WERI-Rb-1 (cell line): ENCODE measurements around the gene FRAS1.

Experiments used
- DNase-seq: peaks from one replicate; pipeline ENCODE4 v3.0.0-alpha.2; 2020
- H3K27ac ChIP-seq: fragments of 250-450 bp; sonication (Bioruptor Pico); 2 replicates; pipeline ENCODE4 v1.5.1; 2020; ENCODE audit warnings: mild to moderate bottlenecking, moderate library complexity
- H3K27me3 ChIP-seq: fragments of 250-450 bp; sonication (Bioruptor Pico); 2 replicates; pipeline ENCODE4 v1.5.1; 2021; ENCODE audit warnings: mild to moderate bottlenecking, low read depth, moderate library complexity; ENCODE audit not compliant: insufficient read depth, severe bottlenecking
- H3K36me3 ChIP-seq: fragments of 250-450 bp; sonication (Bioruptor Pico); 2 replicates; pipeline ENCODE4 v1.5.1; 2020; ENCODE audit warnings: mild to moderate bottlenecking, moderate library complexity
- H3K4me3 ChIP-seq: 2 replicates; pipeline ENCODE4 v1.5.1; 2011; ENCODE audit warnings: low read depth, mild to moderate bottlenecking, control low read depth, low read length
- H3K9me3 ChIP-seq: fragments of 250-450 bp; sonication (Bioruptor Pico); 2 replicates; pipeline ENCODE4 v1.5.1; 2021; ENCODE audit warnings: mild to moderate bottlenecking, moderate library complexity; ENCODE audit not compliant: severe bottlenecking
- CTCF ChIP-seq: IDR thresholded peaks from 2 replicates; pipeline ENCODE4 v1.5.1; 2011; ENCODE audit warnings: low read depth, mild to moderate bottlenecking, control low read depth, inconsistent platforms, low read length

The FRAS1 gene

GRCh38 chr4:78353921-78354320, 296.8 kb downstream of the FRAS1 start:
- H3K36me3 ChIP-seq, result no peaks in the 10 kb centered on the region
- H3K4me3 ChIP-seq, result no peak overlapping the region
- DNase-seq, result no peak
- H3K9me3 ChIP-seq, result no peaks in the 10 kb centered on the region
- no peak for TF ChIP-seq CTCF
- no peaks in the 10 kb centered on the region for H3K27me3 ChIP-seq
- H3K27ac ChIP-seq, result no peak overlapping the region

GRCh38 chr4:78354782-78355181, 297.7 kb downstream of the FRAS1 start:
- Histone ChIP-seq H3K36me3 (no peaks in the 10 kb centered on the region), H3K27ac (no peak overlapping the region), H3K4me3 (no peak overlapping the region), H3K27me3 (no peaks in the 10 kb centered on the region), H3K9me3 (no peaks in the 10 kb centered on the region)
- no peak for DNase-seq
- TF ChIP-seq CTCF, result no peak

GRCh38 chr4:78355306-78355705, 298.2 kb downstream of the FRAS1 start:
- H3K36me3 ChIP-seq, result no peaks in the 10 kb centered on the region
- no peak overlapping the region for H3K4me3 ChIP-seq
- DNase-seq, result no peak
- no peak for TF ChIP-seq CTCF
- no peak overlapping the region for H3K27ac ChIP-seq
- no peaks in the 10 kb centered on the region for H3K27me3 ChIP-seq
- no peaks in the 10 kb centered on the region for H3K9me3 ChIP-seq

GRCh38 chr4:78356251-78356786, 299.2 kb downstream of the FRAS1 start:
- Histone ChIP-seq H3K9me3 (no peaks in the 10 kb centered on the region), H3K36me3 (no peaks in the 10 kb centered on the region), H3K27me3 (peaks cover 3% of the 10 kb centered on the region), H3K27ac (no peak overlapping the region), H3K4me3 (no peak overlapping the region)
- no peak for DNase-seq
- TF ChIP-seq CTCF, result no peak

GRCh38 chr4:78357122-78357521, 300.0 kb downstream of the FRAS1 start:
- no peak for DNase-seq
- H3K27me3 ChIP-seq, result peaks cover 3% of the 10 kb centered on the region
- no peak for TF ChIP-seq CTCF
- H3K9me3 ChIP-seq, result no peaks in the 10 kb centered on the region
- no peaks in the 10 kb centered on the region for H3K36me3 ChIP-seq
- H3K4me3 ChIP-seq, result no peak overlapping the region
- no peak overlapping the region for H3K27ac ChIP-seq

- Histone ChIP-seq H3K27me3 (peaks cover 3% of the 10 kb centered on the region), H3K27ac (no peak overlapping the region), H3K4me3 (no peak overlapping the region), H3K36me3 (no peaks in the 10 kb centered on the region), H3K9me3 (no peaks in the 10 kb centered on the region)
- TF ChIP-seq CTCF, result no peak
- DNase-seq, result no peak
Observed at GRCh38 chr4:78360466-78360865, 303.3 kb downstream of the FRAS1 start.
